NOMO-1 treated with dmso at 0.1 percent for 144 hours (cell line): ENCODE results near the gene UTS2B.
"Not testable (repeated sequence)": the region's sequence is repeated elsewhere in the genome, so short reads cannot be mapped to it uniquely, and the experiment has no call there.

Source experiments
- DNase-seq: peaks from one replicate; lab custom pipeline; 2025; ENCODE audit not compliant: unreplicated experiment; lab: John Stamatoyannopoulos, UW

Gene UTS2B

DNA sequence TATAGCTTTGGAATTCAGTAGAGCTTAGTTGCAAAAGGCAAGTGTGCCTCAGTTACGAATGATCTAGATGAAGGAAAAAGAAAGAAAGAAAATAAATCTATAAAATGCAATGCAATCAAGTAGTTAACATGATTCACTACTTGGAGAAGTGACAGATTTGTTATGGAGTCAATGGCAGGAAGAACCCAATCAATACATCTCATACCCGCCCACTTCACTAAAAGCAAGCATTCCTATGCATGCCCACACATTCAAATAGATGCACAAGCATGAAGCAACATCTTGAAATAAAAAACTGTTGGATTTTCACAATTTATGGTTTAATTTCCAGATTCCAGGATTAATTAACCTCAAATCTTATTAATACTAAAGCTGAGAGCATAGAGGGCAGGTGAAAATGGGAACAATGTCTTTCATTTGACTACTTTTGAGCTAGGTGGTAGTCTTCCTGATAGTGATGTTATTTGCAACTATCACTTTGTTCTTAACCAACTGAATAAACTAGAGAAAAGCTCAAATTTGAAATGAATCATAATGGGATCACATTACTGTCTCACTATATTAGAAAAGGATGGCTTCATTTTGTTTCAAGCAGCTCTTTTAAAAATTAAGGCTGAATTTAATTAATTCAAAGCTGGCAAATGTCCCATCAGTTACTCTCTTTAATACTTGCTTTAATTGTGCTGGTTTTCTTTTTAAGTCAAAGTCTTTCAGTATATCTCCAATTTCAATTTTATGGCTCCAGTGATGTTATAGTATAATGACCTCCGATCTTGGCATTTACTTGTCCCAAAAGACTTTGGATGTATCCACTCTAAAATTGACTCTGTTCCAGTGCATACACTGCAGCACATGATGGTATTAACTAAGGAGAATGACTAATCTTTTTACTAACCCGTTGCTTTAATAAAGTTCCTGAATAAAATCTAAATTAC, 47.8 kb downstream of the UTS2B start:
- DNase-seq, result no peak

DNA sequence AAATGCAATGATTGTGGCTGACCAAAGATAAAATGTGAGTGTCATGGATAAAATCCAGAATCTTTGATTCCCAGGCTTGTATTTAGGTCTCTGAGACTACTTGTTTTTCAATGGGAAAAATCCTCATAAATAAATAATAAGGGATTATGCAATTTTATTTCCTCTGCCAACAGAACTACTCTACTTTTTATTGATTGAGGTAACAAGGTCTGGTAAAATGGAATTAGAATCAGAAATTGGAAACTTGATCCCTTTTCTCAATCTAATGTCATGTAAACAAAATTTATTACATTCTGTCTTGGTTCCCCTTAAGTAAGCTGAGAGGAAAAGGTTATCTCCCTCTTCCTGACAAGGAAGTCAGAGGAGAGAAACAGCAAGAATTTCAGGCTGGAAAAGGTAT, 49.4 kb downstream of the UTS2B start:
- no peak for DNase-seq

DNA sequence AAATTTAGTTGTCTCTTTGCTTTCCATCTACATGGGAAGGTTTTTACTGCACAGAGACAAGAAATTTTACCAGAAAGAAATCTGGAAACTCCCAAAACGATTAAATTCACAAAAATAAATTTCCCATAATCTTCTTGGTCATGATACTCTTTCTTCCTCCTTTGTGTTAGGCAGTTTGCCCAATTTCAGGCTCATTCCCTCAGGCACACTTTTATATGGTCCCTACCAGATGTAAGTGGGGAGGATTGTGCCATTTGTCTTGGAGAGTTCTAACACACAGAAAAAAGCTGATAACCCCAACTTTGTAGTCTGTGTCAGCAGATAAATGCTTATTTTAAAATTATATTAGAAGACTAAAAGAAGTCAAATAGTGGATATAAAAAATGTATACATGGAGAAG, 50.2 kb downstream of the UTS2B start:
- no peak for DNase-seq

DNA sequence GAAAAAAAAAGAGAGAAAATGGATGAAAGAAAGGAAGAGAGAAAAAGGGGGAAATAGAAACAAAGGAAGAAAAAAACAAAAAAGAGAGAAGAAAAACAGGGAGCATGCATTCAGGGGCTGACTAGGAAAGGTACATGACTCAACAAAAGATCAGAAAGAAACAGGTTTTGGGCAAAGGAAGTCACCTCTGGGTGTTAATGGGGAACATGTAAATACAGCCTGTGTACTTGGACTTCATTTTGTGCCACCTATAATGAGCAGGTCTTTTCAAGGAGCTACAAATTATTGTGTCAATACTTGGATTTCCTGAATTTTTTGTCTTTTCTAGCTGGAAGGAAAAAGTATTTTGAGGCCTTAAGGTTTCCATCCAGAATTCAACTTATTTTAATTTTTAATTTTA, 54.6 kb downstream of the UTS2B start:
- DNase-seq, result no peak

DNA sequence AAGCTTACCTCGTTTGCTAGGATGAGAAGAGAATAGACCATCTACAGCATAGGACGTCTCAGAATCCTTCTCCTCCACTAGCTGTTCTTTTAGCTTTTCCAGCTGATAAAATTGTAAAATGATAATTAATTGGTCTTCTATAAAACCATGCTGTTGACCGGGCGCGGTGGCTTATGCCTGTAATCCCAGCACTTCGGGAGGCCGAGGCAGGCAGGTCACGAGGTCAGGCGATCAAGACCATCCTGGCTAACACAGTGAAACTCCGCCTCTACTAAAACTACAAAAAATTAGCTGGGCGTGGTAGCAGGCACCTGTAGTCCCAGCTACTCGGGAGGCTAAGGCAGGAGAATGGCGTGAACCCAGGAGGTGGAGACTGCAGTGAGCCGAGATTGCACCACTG, 55.1 kb downstream of the UTS2B start:
- DNase-seq, result not testable (repeated sequence)

DNA sequence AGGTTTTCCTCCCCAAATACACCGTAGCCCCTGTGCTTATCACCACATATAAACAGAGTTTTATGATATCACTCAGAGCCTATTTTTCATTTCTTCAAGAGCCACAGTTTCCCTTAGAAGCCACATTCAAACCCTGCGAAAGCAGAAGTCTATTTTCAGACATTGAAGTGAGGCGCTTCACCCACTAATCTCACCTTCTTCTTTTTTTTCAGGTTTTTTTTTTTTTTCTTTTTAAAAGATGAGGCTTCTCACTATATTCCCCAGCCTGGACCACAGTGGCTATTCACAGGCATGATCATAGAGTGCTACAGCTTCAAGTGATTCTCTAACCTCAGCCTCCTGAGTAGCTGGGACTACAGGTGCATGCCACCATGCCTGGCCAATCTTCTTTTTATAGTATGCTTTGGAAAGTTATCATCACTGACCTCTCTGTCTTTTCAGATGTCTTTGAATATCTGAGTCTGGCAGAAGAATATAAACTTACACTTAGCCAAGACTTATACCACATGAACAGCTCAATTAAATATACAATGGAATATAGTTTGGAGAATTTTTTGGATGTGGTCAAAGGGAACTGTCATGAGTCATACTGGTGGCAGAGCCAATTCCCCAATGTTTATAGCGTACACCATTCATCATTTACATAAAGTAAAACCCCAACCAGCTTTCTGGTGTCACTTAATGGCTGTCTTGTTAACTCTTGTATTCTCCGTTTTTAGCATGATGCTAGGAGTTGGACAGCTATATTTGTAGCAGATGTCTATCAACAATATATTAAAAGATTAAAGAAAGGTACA, 60.8 kb downstream of the UTS2B start:
- DNase-seq, result peak; percentile 9

DNA sequence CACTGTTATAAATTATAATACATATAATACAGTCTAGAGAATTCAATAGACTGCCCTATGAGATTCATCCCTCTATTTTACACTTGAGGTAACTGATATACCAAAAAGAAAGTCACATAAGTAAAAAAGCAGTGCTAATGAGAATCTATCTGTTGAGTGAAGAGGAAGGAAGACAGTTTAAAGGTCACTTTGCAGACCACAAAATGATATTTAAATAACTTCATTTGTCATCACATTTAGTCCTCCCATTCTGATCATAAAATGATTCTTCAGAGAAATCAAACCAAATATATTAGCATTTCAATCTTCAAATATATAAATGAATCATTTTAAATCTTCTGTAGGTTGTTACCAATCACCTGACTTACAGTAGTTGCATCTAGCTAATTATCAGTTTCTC, 61.6 kb downstream of the UTS2B start:
- no peak for DNase-seq

DNA sequence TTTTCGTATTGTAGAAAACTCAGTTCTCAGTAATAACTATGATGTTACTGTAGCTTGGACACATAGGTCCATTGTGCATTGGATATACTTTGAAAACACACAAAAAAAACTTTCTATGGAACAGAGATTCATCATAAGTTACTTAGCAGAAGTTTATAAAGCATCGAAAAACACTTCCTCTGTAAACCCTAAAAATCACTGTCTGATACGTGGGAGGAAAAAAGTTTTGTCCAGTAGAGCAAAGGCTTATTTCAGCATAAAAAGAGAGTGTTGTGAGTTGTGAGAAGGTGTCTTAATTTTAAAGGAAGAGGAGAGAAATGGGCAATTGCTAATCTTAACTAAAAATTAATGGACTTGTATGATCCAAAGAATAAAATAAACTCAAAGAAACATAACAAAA, 66.5 kb downstream of the UTS2B start:
- DNase-seq, result no peak

DNA sequence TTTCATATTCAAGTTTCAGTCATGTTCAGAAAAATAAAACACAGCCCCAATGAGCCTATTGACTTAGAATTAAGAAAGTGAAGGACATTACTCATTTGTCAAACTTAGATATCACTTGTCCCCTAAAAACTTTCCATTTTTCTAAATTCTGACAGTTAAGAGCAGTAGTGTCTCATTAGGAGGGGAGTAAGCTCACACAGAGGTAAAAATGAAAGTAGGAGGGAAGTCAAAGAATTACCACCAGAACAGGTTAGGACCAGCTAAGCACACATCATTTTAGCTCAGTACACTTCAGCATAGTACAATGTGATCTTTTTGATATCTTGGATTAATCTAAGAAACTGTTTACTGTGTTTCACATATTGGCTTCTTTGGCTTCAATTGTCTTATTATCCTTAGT, 67.0 kb downstream of the UTS2B start:
- no peak for DNase-seq

DNA sequence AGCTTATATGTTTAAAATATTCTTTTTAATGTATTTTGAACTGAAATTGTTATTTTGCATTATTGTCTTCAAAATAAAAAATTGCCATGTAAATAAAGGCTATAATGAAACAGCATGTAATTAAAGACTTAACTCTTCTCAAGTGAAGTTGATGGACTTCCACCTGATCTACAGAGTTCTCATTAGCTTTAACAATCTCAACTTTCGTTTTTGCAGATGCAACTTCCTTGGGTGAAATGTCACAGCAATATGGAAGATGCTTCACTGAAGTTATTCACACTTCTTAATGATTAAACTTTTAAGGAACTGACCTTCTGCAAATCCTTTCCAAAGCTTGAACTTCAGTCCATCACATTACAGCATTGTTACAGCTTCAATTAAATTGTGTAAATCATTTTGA, 67.7 kb downstream of the UTS2B start:
- no peak for DNase-seq

DNA sequence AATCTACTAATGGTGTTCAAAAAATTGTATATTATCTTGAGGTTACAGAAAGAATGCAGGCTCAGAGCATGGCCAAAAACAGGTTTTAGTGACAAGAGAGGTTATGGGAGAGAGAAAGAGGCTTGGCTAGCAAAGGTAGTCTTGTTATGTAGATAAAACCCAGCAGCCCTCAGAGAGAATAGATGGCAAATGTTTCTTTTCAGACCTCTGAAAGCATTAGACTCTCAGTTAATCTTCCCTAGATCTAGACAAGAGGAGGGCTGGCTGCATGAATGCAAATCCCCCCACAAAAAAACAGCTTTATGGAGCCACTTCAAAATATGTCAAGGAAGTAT, 69.1 kb downstream of the UTS2B start:
- DNase-seq, result no peak

DNA sequence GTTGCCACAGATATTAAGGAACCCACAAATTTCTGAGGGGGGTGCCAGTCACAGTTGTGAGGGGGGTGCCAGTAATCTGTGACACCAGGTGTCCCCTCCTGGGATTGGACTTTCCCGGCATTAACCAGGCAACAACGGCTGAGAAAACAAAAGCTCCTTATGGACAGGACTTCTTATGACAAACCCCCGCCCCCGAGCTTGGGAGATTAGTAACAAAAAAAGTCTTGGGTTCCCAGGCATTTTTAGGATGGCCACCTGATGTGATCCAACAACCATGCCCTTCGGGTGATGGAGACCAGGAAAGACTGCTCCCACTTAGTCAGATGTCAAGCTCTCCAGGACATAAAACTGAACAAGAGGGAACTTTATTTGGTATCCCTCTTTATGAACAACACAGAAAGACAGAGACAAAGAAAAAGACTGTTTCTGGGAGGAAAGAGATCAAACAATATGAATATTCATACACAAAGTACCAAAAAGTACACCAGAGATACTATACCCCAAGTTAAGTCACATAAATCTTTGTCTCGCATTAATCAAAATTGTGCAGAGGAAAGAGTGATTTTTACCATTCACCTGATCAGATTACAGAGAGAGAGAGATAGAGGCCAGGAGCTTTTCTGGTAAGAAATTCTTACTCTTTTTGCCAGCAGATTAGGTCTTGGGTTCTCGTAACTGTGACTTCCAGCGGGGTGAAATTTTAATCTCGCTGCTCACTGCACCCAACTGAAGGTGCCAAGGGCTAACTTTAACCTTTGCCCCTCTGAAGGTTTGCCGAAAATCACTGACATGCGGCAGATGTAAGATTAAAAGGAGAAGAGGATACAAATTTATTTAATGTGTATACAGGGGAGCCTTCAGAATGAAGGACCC, 69.7 kb downstream of the UTS2B start:
- no peak for DNase-seq

DNA sequence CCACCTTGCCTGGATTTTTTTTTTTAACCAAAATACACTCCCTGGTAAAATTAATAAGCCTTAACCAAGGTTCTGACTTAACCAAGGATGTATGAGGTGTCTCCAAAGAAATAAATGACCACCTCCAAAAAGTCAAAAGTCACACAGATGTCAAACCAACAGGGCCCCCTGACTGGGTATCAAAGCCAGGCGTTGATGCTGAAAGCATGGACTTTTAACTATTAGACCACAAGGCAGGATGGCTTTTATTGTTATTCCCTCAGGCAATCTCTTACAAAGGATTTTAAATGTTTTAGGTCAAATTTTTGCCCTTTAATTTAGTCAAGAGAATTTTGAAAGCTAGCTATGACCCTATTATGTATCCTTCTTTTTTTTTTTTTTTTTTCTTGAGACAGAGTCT, 70.8 kb downstream of the UTS2B start:
- DNase-seq, result no peak

DNA sequence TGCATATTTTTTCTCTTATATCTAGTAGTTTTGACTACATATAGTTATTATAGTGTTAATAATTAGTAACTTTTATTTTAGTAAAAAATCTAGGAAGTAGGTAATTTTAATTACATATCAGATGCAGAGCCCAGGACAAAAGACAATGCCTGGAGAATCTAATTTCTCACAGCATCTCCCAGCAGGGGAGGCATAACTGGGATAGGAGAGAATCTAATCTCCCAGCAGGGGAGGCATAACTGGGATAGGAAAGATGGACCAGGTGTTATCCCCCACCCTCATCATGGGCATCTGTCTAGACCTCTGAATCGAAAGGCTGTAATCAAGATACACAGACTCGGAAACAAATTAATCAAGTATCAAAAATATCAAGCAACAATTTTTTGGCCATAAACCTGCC, 73.0 kb downstream of the UTS2B start:
- no peak for DNase-seq

DNA sequence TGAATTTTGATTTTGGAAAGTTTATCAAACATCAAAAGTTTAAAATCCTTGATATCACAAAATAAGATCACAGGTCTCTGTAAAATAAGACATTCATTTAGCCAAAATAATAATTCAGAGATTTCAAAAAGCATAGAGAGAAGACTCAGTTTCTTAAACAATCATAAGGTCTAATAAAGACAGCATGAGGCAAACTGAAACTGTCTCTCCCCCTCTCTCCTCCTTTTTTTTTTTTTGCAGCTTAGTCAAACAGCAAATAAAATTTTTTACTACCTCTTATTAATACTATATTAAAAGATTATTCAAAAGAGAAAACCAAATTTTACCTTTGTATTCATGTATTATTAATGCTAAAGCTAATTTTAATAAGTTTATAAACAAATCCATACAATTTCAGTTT, 73.9 kb downstream of the UTS2B start:
- DNase-seq, result no peak

DNA sequence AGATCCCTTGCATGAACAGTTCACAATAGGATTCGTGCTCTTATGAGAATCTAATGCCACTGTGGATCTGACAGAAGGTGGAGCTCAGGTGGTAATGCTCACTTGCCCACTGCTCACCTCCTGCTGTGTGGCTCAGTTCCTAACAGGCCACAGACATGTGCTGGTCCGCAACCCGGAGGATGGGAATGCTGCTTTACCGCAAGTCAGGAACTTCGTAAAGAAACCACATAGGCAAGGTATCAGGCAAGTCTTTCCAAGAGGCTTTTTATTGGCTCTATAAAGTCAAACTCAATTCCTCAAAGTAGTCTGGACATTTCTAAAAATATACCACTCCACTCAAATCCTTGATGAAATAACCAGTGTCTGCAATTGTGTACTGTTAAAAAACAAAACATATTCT, 75.2 kb downstream of the UTS2B start:
- no peak for DNase-seq

DNA sequence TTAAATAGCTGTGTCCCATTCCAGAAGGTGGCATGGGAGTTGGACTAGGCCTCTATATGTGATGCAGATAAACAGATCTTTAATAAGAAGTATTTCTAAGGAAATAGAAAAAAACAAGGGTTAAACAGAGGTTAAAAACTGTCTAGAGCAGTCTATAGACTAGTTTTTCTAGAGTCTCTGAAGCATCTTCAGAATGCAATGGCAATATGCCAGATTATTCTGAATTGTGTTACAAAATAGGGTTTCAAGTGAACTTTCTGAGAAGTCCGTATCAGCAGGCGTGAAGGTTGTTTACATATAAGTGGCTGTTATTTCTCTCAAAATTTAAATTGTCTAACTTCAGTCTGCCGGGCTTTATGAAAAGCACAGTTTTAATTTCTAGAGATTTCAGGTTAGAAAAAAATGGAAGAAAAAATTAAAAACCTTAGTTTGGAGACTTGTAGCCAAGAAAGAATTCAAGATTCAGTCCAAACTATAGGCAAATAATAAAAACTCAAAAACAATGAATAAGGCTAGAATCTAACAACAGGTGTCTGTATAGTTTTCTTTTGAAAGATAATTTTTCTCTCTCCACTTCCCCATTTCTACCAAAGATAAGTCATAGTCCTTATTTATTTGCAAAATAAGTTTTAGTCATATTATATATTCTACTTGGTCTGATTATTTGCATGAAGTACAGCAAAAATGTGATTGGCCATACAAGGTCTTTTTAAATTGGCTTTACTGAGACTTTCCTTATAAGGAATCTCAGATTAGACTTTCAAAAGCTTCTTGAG, 76.0 kb downstream of the UTS2B start:
- no peak for DNase-seq

DNA sequence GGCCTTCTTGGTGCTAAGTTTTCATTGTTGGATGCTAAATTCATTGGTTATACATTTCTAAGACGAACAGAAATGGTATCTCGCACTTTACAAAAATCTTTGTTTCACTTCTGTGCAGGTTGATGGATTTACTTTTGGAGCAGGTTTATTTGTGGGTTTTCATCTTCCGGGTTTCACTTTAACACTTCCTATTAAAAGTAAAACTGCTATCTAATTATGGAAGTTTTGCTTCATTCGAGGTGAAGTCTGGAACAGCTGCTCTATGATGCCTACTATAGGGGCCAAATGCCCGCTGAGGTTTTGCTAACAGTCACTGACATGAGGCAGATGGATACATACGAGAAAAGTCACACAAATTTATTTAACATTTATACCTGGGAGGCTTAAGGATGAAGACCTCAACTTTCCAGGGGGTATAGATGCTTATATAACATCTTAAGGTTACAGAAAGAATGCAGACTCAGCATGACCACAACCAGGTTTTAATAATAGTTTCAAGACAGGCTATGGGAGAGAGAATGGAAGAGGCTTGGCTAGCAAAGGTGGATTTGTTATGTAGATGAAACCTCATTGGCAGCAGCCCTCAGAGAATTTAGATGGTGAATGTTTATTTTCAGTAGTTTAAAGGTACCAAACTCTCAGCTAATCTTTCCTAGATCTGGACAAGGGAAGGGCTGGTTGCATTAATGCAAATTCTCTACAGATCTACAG, 77.1 kb downstream of the UTS2B start:
- no peak for DNase-seq

DNA sequence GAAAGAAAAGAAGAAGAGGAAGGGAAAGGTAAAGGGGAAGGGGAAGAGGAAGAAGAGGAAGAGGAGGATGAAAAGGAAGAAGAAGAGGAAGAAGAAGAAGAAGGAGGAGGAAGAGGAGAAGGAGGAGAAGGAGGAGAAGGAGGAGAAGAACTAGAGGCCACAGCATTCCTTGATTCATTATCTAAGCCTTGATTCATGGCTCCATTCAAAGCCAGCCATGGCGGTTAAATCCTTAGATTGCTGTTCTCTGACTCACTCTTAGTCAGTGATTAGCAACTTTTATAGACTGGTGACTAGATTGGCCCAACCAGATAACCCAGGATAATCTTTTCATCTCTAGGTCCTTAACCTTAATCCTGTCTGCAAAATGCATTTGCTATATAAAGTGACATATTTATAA, 83.7 kb downstream of the UTS2B start:
- DNase-seq, result no peak

DNA sequence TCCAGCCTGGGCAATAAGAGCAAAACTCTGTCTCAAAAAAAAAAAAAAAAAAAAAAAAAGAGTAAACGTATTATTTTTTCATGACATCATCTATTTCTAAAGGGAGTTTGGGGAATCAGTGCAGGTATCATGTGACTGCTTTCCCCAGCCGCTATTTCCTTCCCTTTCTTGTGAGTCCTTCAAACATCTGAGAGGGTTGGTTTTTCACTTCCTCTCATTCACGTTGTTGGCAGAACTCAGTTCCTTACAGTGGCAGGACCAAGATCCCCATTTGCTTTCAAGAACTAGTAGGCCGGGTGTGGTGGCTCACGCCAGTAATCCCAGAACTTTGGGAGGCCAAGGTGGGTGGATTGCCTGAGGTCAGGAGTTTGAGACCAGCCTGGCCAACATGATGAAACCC, 84.3 kb downstream of the UTS2B start:
- peak; percentile 96 for DNase-seq
